Prostate gland (tissue), 2 donors: Measurements from ENCODE around the gene MUC6.

ENCODE experiments used
- POLR2A ChIP-seq: fragments of 450-650 bp; IDR thresholded peaks from one replicate; pipeline ENCODE4 v1.6.1; 2016; ENCODE audit warnings: antibody characterized with exemption, mild to moderate bottlenecking
- POLR2AphosphoS5 ChIP-seq: sonication (generic); formaldehyde crosslinking; IDR thresholded peaks from one replicate; pipeline ENCODE4 v1.6.1; 2017; ENCODE audit warnings: antibody characterized with exemption
- TF ChIP-seq, protein P1 (sequence below), 4 experiments: fragments of 200-600 bp in 2 of 4; fragments of 450-650 bp in 2 of 4; sonication (generic) in 2 of 4; IDR thresholded peaks; 1 replicate in 3 of 4; 2 replicates in 1 of 4; pipeline ENCODE4 v1.5.1; 2016 to 2019; ENCODE audit warnings: antibody characterized with exemption in 4 of 4, mild to moderate bottlenecking in 2 of 4, moderate library complexity in 2 of 4

DNA sequence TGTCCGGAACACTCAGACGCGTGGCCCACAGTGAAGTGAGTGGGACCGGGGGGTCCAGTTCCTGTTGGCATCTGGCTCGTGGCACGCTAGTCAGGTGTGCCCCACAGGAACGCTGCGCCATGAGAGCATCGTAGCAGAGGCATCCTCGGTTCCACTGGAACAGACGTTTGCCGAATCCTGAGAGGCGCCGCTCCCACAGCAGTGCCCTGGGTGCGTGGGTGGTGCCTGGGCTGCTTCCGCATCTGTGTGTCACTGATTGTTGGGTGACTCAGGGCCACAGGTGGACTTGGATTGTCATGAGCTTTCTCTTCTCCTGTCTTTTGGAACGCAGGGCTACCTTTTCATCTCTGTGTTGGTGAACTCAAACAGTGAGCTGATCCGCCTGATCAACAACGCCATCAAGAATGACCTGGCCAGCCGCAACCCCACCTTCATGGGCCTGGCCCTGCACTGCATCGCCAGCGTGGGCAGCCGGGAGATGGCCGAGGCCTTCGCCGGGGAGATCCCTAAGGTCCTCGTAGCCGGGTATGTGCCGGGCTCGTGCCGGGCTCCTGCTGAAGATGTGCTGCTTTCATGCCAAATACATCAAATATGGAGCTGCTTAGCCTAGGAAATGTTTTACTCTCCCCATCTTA lies 64.7 kb downstream of the MUC6 start:
- TF ChIP-seq, protein P1, sequence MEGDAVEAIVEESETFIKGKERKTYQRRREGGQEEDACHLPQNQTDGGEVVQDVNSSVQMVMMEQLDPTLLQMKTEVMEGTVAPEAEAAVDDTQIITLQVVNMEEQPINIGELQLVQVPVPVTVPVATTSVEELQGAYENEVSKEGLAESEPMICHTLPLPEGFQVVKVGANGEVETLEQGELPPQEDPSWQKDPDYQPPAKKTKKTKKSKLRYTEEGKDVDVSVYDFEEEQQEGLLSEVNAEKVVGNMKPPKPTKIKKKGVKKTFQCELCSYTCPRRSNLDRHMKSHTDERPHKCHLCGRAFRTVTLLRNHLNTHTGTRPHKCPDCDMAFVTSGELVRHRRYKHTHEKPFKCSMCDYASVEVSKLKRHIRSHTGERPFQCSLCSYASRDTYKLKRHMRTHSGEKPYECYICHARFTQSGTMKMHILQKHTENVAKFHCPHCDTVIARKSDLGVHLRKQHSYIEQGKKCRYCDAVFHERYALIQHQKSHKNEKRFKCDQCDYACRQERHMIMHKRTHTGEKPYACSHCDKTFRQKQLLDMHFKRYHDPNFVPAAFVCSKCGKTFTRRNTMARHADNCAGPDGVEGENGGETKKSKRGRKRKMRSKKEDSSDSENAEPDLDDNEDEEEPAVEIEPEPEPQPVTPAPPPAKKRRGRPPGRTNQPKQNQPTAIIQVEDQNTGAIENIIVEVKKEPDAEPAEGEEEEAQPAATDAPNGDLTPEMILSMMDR (IDR thresholded peaks at IDR 0.05), result no peak
- no peak for TF ChIP-seq POLR2A
- no peak for TF ChIP-seq POLR2AphosphoS5
